ENCODE results near the gene CLDND2.

DNA sequence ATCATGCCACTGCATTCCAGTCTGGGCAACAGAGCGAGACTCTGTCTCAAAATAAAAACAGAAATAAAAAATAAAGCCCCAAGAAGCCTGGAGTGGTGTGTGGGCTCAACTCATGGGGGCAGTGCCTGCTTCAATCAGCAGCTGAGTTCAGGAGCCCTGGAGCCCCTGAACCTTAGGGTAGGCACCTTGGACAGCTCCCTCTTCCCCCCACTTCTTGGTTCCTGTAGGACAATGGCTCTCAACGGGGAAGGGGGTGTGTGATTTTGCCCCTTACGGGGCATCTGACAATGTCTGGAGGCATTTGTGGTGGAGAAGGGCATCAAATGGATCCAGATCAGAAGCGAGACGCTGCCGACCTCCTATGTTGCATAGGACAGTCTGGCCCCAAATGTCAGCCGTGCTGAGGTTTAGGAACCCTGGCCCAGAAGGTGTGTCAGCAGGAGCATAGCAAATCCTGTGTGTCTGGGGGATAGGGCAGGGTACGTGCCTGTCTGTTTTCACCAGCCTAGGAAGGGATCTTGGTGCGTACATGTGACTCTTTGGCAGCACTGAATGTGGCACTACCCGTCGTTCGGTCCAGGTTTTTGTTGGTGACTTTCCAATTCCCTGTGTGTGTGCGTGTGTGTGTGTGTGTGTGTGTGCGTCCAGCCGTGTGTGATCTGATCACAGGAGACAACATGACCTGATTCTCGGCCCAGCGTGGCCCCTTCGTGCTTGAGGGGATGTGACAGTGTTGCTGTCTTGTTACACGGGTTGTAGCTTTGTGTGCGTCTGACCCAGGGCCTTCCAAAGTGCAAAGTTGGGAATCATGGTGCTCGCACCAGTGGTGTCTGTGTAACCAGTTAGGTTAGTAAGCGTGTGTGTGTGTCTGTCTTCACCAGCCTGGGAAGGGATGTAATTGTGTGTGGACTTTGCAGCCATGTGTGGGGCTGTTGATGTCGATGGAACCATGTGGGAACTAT, 49.8 kb downstream of the CLDND2 start:
- TF ChIP-seq CEBPB (IDR thresholded peaks at IDR 0.05; ENCODE audit: low read depth), result no peak
- TF ChIP-seq, protein P1, sequence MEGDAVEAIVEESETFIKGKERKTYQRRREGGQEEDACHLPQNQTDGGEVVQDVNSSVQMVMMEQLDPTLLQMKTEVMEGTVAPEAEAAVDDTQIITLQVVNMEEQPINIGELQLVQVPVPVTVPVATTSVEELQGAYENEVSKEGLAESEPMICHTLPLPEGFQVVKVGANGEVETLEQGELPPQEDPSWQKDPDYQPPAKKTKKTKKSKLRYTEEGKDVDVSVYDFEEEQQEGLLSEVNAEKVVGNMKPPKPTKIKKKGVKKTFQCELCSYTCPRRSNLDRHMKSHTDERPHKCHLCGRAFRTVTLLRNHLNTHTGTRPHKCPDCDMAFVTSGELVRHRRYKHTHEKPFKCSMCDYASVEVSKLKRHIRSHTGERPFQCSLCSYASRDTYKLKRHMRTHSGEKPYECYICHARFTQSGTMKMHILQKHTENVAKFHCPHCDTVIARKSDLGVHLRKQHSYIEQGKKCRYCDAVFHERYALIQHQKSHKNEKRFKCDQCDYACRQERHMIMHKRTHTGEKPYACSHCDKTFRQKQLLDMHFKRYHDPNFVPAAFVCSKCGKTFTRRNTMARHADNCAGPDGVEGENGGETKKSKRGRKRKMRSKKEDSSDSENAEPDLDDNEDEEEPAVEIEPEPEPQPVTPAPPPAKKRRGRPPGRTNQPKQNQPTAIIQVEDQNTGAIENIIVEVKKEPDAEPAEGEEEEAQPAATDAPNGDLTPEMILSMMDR (IDR thresholded peaks at IDR 0.05 in 2 of 3, conservative IDR thresholded peaks at IDR 0.05 in 1 of 3; ENCODE audit: borderline replicate concordance in 1 of 3, insufficient read depth in 1 of 3, low read depth in 2 of 3, low read length in 2 of 3), result no peak
- TF ChIP-seq EZH2 (IDR thresholded peaks at IDR 0.05), result no peak
